HG03025 (cell line): ENCODE measurements around the gene ABTB2.
"Not testable (repeated sequence)": the region's sequence is repeated elsewhere in the genome, so short reads cannot be mapped to it uniquely, and the experiment has no call there.

Experiments used
- ATAC-seq: cut with Tn5 transposase; IDR thresholded peaks from one replicate; pipeline ENCODE4 v1.9.1; 2021; ENCODE audit warnings: mild to moderate bottlenecking, moderate library complexity; ENCODE audit not compliant: unreplicated experiment, low FRiP score

The ABTB2 gene

GRCh38 chr11:34199525-34199924, 158.3 kb downstream of the ABTB2 start:
- ATAC-seq, result no peak

DNA sequence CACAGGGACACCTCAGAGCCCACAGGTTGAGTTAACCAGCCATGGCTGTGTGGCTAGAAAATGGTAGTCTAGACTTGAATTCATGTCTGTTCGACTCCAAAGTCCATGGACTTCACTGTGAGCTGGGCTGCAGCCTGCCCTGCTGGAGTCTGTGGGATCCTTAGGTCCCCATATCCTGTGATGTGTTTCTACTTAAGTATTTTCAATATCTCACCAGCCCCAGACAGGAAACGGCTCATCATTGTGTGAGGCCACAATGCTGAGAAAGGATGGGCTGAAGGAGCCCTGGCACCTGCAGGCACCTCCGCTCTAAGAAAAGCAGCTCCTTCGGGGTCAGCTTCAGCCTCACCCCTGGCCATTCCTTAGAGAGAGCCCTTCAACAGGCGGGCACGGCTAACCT, 159.3 kb downstream of the ABTB2 start:
- no peak for ATAC-seq

- no peak for ATAC-seq
Measured at GRCh38 chr11:34197256-34197655, 160.6 kb downstream of the ABTB2 start.

DNA sequence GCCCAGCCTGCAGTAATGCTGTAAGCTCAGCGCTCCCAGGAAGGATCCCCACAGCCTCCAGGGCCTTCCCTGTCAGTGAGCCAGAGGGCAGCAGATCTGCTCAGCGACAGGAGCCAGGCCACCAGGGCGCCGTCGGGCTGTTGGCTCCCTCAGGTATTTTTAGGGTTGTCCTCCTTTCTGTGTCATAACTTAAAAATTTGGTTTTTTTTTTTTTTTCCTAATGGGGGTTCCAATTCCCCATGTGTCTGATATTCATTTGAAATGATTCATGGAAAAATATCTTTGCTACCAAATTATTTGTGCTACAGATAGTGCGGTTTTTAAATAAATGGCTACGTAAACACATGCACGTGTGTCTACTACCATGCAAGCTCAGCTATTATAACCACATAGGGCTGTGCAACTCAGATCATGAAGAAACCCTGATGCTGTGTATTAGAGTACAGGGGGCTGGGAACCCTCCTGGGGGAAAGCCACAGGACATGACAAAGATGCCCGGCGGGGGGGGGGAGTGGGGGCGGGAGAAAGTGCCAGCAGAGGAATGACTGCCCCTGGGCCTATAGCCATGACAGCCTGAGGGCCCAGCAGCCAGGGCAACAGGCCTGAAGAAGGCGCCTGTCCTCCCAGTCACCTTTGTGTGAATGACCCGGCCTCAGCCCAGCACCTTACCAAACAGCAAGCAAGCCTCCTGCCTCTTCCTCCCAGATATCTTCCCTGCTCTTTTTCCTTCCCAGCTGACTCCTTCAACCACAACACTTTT, 163.1 kb downstream of the ABTB2 start:
- no peak for ATAC-seq

GRCh38 chr11:34192481-34193401, 165.1 kb downstream of the ABTB2 start:
- no peak for ATAC-seq

DNA sequence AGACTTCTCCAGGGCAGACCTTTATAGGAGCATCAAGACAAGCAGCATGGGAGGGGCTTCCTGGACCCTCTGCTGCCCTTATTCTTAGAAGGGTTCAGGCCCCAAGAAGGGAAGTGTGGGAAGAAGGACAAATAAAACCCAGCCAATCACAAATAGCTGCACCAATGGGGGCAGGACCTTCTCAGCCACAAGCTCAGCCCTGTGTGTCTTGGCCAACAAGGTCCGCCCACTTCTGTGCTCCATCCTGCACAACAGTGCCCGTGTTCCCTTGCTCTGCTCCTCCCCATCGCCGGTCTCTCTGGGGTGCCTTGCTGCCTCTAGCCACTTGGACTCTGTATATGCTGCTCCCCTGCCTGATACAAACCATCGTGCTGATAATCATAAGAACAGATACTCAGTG, 166.2 kb downstream of the ABTB2 start:
- no peak for ATAC-seq

- ATAC-seq, result no peak
Measured at GRCh38 chr11:34190192-34191139, 167.3 kb downstream of the ABTB2 start.

DNA sequence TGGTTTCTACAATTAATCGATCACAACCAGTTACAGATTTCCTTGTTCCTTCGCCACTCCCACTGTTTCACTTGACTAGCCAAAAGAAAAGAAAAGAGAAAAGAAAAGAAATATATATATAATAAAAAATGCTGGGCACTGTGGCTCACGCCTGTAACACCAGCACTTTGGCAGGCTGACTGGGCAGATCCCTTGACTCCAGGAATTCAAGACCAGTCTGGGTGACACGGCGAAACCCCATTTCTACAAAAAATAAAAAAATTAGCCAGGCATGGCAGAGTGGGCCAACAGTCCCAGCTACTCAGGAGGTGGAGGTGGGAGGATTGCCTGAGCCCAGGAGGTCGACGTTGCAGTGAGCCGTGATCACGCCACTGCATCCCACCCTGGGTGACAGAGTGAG, 168.6 kb downstream of the ABTB2 start:
- ATAC-seq, result no peak

GRCh38 chr11:34188181-34188580, 169.6 kb downstream of the ABTB2 start:
- no peak for ATAC-seq

DNA sequence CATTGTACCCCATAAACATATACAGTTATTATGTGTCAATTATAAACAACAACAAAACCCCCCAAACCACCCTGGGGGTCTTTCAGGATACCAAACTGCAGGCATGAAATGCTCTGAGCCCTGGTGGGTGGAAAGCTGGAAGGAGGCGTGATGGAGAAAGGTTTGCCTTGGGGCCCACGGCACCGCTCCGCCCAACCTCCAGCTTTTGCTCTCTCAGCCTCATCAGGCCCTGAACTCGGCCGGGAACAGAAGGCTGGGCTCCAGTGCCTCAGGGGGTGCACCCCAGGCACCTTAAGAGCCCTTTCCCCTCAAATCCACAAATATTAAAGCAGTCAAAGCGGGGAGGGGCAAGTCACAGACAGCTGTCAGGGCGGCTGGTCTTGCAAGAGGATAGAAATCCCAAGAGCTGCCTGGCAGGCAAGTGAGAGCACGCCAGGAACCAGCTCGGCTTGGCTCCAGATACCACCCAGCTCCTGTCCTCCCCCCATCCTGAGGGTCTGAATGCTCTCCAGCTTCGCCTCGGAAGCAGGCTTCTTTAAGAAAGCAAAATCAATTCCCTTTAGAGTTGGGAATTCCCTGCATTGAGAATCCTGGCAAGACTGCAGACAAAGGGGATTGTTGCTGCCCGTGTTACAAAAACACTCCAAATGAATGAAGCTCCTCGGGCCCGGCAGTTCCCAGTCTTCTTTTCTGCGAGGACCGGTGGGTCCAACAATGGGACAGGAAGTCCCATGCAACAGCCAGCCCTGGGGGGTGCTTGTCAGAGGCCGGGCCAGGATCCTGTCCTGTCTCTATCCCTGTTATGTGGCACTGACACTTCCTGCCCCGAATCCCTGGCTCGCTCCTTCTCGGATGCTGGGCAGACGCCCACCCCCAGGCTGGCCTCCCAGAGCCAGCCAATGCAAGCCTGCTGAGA, 171.6 kb downstream of the ABTB2 start:
- no peak for ATAC-seq

DNA sequence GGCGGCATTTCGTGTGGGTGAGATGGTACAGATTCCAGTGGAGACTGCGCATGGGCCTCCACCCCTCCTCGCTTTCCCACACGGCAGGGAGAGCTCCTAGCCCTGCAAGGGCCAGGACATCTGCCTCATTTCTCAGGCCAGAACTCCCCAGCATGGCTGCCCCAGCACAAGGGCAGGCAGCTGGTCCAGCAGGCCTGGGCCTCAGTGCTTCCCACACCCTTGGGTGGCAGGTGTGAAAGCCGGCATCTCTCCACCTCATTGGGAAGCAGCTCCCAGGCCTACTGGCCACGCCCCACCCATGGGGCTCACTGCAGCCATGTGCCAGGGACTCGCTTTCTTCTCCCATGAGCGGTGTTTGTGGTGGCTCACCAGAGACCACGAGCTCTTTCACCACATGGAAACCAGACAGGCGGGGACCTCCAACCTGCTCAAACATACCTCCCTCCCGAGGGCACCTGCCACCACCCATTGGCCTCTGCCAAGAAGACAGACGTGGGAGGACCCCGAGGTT, 173.2 kb downstream of the ABTB2 start:
- no peak for ATAC-seq

DNA sequence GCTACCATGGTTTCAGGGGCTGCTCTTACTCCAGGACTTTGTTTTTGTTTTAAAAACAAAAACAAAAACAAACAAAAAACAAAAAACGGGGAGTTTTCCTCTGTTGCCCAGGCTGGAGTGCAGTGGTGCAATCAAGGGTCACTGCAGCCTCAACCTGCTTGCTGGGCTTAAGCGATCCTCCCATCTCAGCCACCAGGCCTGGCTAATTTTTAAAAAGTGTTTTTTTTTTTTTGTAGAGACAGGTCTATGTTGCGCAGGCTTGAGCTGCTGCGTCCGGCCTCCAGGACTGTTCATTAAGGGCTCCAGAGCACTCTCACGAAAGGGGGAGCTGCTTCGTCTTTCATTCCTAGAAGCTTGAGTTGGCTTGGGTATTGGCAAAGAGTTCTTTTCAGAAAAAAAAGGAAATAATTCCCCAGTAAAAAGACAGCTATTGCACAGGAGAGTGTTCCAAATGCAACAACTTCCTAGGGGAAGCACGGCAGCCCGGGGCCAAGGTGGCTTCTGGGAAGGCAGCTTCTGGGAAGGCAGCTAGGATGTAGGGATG, 173.9 kb downstream of the ABTB2 start:
- no peak for ATAC-seq

DNA sequence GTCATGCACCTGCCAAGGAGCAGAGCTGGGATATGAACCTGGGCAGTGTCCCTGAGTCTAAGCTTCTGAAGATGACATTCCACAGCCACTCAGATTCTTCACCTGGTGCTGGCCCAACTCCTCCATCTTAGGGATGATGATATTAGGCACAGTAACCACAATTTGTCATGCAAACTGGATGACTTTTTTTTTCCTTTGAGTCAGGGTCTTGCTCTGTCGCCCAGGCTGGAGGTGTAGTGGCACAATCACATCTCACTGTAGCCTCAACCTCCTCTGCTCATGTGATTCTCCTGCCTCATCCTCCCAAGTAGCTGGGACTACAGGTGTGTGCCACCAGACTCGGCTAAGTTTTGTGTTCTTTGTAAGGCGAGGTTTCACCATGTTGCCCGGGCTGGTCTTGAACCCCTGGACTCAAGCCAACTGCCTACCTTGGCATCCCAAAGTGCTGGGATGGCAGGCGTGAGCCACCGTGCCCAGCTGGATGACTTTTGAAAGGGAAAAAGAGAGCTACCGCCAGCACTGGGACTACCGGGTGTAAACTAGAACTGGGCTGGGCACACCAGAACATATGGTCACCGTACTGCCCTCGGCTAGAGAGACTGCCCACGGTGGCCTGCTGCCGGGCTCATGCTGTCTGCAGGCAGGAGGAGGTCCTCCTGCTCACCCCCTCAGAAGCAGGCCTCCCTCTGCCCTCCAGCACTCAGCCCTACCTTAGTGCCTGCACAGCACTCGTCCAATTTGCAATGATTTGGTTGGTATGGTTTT, 174.7 kb downstream of the ABTB2 start:
- ATAC-seq, result no peak

DNA sequence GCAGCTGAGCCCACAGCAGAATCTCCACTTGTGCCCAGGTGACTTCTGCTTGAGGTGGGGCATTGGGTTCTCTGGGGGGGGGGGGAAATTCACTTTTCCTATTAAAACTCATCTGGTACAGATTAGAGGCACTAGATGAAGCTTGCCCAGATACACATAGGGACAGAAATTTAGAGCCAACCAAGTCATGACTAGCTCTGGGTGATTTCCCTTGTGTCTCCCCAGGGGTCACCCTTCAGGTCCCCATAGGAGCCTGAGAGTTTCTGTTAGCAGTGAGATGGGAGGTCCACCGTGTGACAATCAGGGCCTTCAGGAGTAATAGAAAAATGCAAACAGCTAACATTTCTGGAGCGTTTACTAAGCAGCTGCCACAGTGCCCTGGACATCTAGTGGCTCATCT, 175.4 kb downstream of the ABTB2 start:
- no peak for ATAC-seq

- ATAC-seq, result no peak
Measured at GRCh38 chr11:34181856-34182405, 175.9 kb downstream of the ABTB2 start.

- ATAC-seq, result no peak
Measured at GRCh38 chr11:34181251-34181650, 176.6 kb downstream of the ABTB2 start.

GRCh38 chr11:34180814-34181165, 177.0 kb downstream of the ABTB2 start:
- ATAC-seq, result not testable (repeated sequence)
